HG02870 (cell line): ENCODE results near the gene EDN2.

Experiments
- ATAC-seq: cut with Tn5 transposase; IDR thresholded peaks from one replicate; pipeline ENCODE4 v1.9.1; 2021; ENCODE audit warnings: mild to moderate bottlenecking, moderate library complexity; ENCODE audit not compliant: unreplicated experiment

Gene EDN2

GRCh38 chr1:41518471-41518870 is 34.0 kb upstream of the EDN2 start:
- ATAC-seq = no peak

- no peak for ATAC-seq
Observed at GRCh38 chr1:41517062-41517438, 32.6 kb upstream of the EDN2 start.

GRCh38 chr1:41516168-41517061 is 31.9 kb upstream of the EDN2 start:
- ATAC-seq = no peak

- no peak for ATAC-seq
Observed at GRCh38 chr1:41515778-41516167, 31.3 kb upstream of the EDN2 start.

- ATAC-seq = no peak
Observed at GRCh38 chr1:41515131-41515678, 30.7 kb upstream of the EDN2 start.

- ATAC-seq = no peak
Observed at GRCh38 chr1:41514381-41514780, 29.9 kb upstream of the EDN2 start.

GRCh38 chr1:41513383-41513735 is 28.9 kb upstream of the EDN2 start:
- no peak for ATAC-seq

GRCh38 chr1:41512701-41513382 is 28.4 kb upstream of the EDN2 start:
- no peak for ATAC-seq

- no peak for ATAC-seq
Observed at GRCh38 chr1:41511239-41511540, 26.7 kb upstream of the EDN2 start.

- no peak for ATAC-seq
Observed at GRCh38 chr1:41510531-41511238, 26.2 kb upstream of the EDN2 start.

GRCh38 chr1:41509270-41509671 is 24.8 kb upstream of the EDN2 start:
- no peak for ATAC-seq

- no peak for ATAC-seq
Observed at GRCh38 chr1:41508290-41508689, 23.8 kb upstream of the EDN2 start.

- no peak for ATAC-seq
Observed at GRCh38 chr1:41507836-41508235, 23.4 kb upstream of the EDN2 start.

GRCh38 chr1:41507110-41507720 is 22.7 kb upstream of the EDN2 start:
- no peak for ATAC-seq

GRCh38 chr1:41504114-41505035 is 19.9 kb upstream of the EDN2 start:
- ATAC-seq = no peak

- ATAC-seq = no peak
Observed at GRCh38 chr1:41503538-41504113, 19.1 kb upstream of the EDN2 start.

- no peak for ATAC-seq
Observed at GRCh38 chr1:41502912-41503311, 18.4 kb upstream of the EDN2 start.

- no peak for ATAC-seq
Observed at GRCh38 chr1:41501581-41501980, 17.1 kb upstream of the EDN2 start.

- no peak for ATAC-seq
Observed at GRCh38 chr1:41500781-41501518, 16.5 kb upstream of the EDN2 start.
